ENCODE data around the gene ITGB3. TPM values are rescaled to one million over a fixed set of nuclear protein-coding genes. Genes with fewer than 3 reads are reported as not detected.
"Not testable (repeated sequence)": the region's sequence is repeated elsewhere in the genome, so short reads cannot be mapped to it uniquely, and the experiment has no call there.

Gene ITGB3
- total RNA-seq, 1 donor from 2014 or later: 174 TPM

DNA sequence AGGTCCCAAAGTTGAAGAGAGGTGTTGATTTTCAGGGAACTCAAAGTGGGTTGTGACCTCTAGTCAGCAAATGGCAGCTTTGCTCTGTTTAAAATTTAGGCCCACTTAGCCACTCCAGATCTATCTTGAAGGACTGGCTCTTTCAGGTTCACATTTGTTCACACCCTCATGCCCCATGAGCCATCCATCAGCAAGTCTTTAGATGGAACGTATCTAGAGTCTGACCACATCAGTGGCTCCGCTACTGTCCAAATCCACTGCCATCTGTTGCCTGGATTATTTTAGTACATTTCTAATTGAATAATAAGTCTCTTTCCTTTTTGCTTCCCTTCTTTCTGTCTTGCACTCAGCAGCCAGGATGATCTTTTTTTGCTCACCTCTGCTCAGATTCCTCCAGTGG lies 10.5 kb downstream of the ITGB3 start:
- Histone ChIP-seq H3K36me3 (ENCODE audit: control insufficient read depth, insufficient read depth, low read length) (peaks cover 2% of the 10 kb centered on the region), H3K4me3 (ENCODE audit: low read depth, low read length) (no peak overlapping the region), H3K27me3 (ENCODE audit: control insufficient read depth, insufficient read depth, low read length) (no peaks in the 10 kb centered on the region)
- no peak for DNase-seq (ENCODE audit: low read depth)
- no peak for TF ChIP-seq CTCF (IDR thresholded peaks at IDR 0.05; ENCODE audit: insufficient read depth, low read length, poor library complexity, severe bottlenecking)

GRCh38 chr17:47265983-47266541 lies 12.4 kb downstream of the ITGB3 start:
- H3K27me3 ChIP-seq (ENCODE audit: control insufficient read depth, insufficient read depth, low read length): no peaks in the 10 kb centered on the region
- peak; percentile 52 for DNase-seq (ENCODE audit: low read depth)
- no peak for TF ChIP-seq CTCF (IDR thresholded peaks at IDR 0.05; ENCODE audit: insufficient read depth, low read length, poor library complexity, severe bottlenecking)
- no peak overlapping the region for H3K4me3 ChIP-seq (ENCODE audit: low read depth, low read length)
- peaks cover 2% of the 10 kb centered on the region for H3K36me3 ChIP-seq (ENCODE audit: control insufficient read depth, insufficient read depth, low read length)

DNA sequence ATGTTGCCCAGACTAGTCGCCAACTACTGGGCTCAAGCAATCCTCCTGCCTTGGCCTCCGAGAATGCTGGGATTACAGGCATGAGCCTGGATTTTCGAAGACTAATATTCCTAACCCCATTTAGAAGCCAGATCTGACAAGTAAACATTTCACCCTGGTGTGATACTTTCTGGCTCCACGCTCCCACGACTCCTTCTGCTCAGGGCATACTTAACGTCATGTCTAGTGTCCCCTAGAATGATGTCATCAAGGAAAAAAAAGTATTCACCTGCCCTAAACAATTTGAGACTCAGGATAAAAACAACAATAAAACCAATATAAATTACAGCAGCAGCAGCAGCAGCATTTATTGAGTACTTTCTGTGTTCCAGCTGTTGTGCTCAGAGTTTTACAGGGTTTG lies 13.2 kb downstream of the ITGB3 start:
- H3K27me3 ChIP-seq (ENCODE audit: control insufficient read depth, insufficient read depth, low read length): no peaks in the 10 kb centered on the region
- DNase-seq (ENCODE audit: low read depth): no peak
- no peak for TF ChIP-seq CTCF (IDR thresholded peaks at IDR 0.05; ENCODE audit: insufficient read depth, low read length, poor library complexity, severe bottlenecking)
- H3K4me3 ChIP-seq (ENCODE audit: low read depth, low read length): no peak overlapping the region
- H3K36me3 ChIP-seq (ENCODE audit: control insufficient read depth, insufficient read depth, low read length): peaks cover 2% of the 10 kb centered on the region

DNA sequence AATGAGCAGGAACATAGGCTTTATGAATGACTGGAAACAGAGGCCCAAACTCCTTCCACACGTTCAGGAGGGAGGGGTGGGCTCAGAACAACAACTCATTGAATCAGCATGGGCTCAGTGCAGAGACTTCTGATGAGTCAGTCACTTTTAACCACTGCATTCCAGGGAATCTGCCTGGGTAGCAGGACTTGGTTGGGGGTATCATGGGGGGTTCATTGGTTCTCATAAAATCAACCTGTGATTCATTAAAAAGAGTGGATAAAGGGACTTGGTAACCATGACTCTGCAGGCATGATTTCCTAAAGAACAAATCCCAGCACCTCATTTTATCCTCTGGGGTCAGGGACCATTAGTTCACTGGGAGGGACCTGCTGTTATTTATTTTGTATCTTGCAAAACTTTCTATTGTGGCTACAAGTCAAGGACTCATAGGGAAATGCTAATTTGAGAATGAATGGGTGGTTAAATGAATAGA lies 13.8 kb downstream of the ITGB3 start:
- Histone ChIP-seq H3K4me3 (ENCODE audit: low read depth, low read length) (no peak overlapping the region), H3K27me3 (ENCODE audit: control insufficient read depth, insufficient read depth, low read length) (no peaks in the 10 kb centered on the region), H3K36me3 (ENCODE audit: control insufficient read depth, insufficient read depth, low read length) (peaks cover 2% of the 10 kb centered on the region)
- TF ChIP-seq CTCF (IDR thresholded peaks at IDR 0.05; ENCODE audit: insufficient read depth, low read length, poor library complexity, severe bottlenecking): no peak
- DNase-seq (ENCODE audit: low read depth): peak; percentile 97

GRCh38 chr17:47268964-47269363 lies 15.3 kb downstream of the ITGB3 start:
- DNase-seq (ENCODE audit: low read depth); H3K36me3 ChIP-seq (ENCODE audit: control insufficient read depth, insufficient read depth, low read length); H3K27me3 ChIP-seq (ENCODE audit: control insufficient read depth, insufficient read depth, low read length): not testable (repeated sequence)

DNA sequence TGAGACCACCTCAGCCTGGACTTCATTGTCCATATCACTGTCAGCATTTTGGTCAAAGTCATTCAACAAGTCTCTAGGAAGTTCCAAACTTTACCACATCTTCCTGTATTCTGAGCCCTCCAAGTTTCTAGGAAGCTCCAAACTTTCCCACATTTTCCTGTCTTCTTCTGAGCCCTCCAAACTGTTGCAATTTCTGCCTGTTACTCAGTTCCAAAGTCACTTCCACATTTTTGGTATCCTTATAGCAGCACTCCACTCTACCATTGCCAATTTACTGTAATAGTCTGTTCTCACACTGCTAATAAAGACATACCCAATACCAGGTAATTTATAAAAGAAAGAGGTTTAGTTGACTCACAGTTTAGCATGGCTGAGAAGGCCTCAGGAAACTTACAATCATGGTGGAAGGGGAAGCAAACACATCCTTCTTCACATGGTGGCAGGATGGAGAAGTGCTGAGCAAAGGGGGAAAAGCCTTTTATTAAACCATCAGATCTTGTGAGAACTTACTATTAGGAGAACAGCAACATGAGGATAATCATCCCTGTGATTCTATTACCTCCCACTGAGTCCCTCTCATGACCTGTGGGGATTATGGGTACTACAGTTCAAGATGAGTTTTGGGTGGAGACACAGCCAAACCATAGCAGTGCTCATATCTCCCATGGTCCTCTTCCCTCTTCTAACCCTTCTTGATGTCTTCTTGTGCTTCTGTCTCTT lies 16.1 kb downstream of the ITGB3 start:
- not testable (repeated sequence) for H3K36me3 ChIP-seq (ENCODE audit: control insufficient read depth, insufficient read depth, low read length); DNase-seq (ENCODE audit: low read depth); H3K4me3 ChIP-seq (ENCODE audit: low read depth, low read length); H3K27me3 ChIP-seq (ENCODE audit: control insufficient read depth, insufficient read depth, low read length)

More at GRCh38 chr17:47268964-47269363, 15.3 kb downstream of the ITGB3 start:
- not testable (repeated sequence) for H3K4me3 ChIP-seq (ENCODE audit: low read depth, low read length)

Data from kidney epithelial cell (primary cell).